Trophoblast cell (in vitro differentiated cells and primary cell): ENCODE measurements around the gene KCNH3.

Experiments used
- DNase-seq, 2 donors: peaks; one replicate each; pipeline ENCODE4 v3.0.0-alpha.2; 2016
- H2AFZ ChIP-seq: 2 replicates; pipeline ENCODE4 v1.6.1; 2013; ENCODE audit warnings: low read length, moderate library complexity, mild to moderate bottlenecking; ENCODE audit not compliant: insufficient read depth, poor library complexity
- H2AK5ac ChIP-seq: 2 replicates; pipeline ENCODE4 v1.6.1; 2013; ENCODE audit warnings: mild to moderate bottlenecking, low read length
- H2BK120ac ChIP-seq: 2 replicates; pipeline ENCODE4 v1.6.1; 2013; ENCODE audit warnings: low read length, mild to moderate bottlenecking, moderate library complexity; ENCODE audit not compliant: insufficient read depth, poor library complexity
- H2BK12ac ChIP-seq: 2 replicates; pipeline ENCODE4 v1.6.1; 2013; ENCODE audit warnings: mild to moderate bottlenecking, low read length, moderate library complexity
- H2BK5ac ChIP-seq: 2 replicates; pipeline ENCODE4 v1.6.1; 2013; ENCODE audit warnings: low read length, low read depth, moderate library complexity, mild to moderate bottlenecking; ENCODE audit not compliant: poor library complexity
- H3K14ac ChIP-seq: 2 replicates; pipeline ENCODE4 v1.6.1; 2013; ENCODE audit warnings: mild to moderate bottlenecking, low read length
- H3K18ac ChIP-seq: 2 replicates; pipeline ENCODE4 v1.6.1; 2013; ENCODE audit warnings: mild to moderate bottlenecking, low read length
- H3K23ac ChIP-seq: 2 replicates; pipeline ENCODE4 v1.6.1; 2013; ENCODE audit warnings: low read length
- H3K27ac ChIP-seq: 2 replicates; pipeline ENCODE4 v1.5.1; 2013; ENCODE audit warnings: low read depth, mild to moderate bottlenecking, inconsistent platforms, low read length, moderate library complexity
- H3K27me3 ChIP-seq: 2 replicates; pipeline ENCODE4 v1.6.1; 2013; ENCODE audit warnings: inconsistent platforms, mild to moderate bottlenecking, low read length, moderate library complexity; ENCODE audit not compliant: insufficient read depth
- H3K36me3 ChIP-seq, 2 experiments: 1 replicate in 1 of 2; 2 replicates in 1 of 2; pipeline ENCODE4 v1.6.1; 2013; ENCODE audit warnings: low read length in 2 of 2, mild to moderate bottlenecking in 2 of 2, moderate library complexity in 1 of 2; ENCODE audit not compliant: insufficient read depth in 2 of 2, control insufficient read depth in 1 of 2
- H3K4ac ChIP-seq: 2 replicates; pipeline ENCODE4 v1.6.1; 2013; ENCODE audit warnings: low read depth, mild to moderate bottlenecking, low read length, moderate library complexity
- H3K4me1 ChIP-seq, 2 experiments: 1 replicate in 1 of 2; 2 replicates in 1 of 2; pipeline ENCODE4 v1.6.1; 2013; ENCODE audit warnings: low read length in 2 of 2, mild to moderate bottlenecking in 2 of 2, moderate library complexity in 1 of 2; ENCODE audit not compliant: insufficient read depth in 2 of 2, control insufficient read depth in 1 of 2
- H3K4me2 ChIP-seq: 2 replicates; pipeline ENCODE4 v1.6.1; 2013; ENCODE audit warnings: inconsistent platforms, mild to moderate bottlenecking, low read length, moderate library complexity
- H3K4me3 ChIP-seq: 2 replicates; pipeline ENCODE4 v1.5.1; 2013; ENCODE audit warnings: mild to moderate bottlenecking, low read depth, low read length, inconsistent platforms
- H3K79me1 ChIP-seq: one replicate; pipeline ENCODE4 v1.6.1; 2013; ENCODE audit warnings: low read length
- H3K79me2 ChIP-seq: 2 replicates; pipeline ENCODE4 v1.6.1; 2013; ENCODE audit warnings: low read length, mild to moderate bottlenecking; ENCODE audit not compliant: control insufficient read depth, insufficient read depth, poor library complexity
- H3K9ac ChIP-seq: 2 replicates; pipeline ENCODE4 v1.6.1; 2013; ENCODE audit warnings: mild to moderate bottlenecking, low read length
- H3K9me3 ChIP-seq: 2 replicates; pipeline ENCODE4 v1.6.1; 2013; ENCODE audit warnings: low read depth, mild to moderate bottlenecking, control low read depth, inconsistent platforms, low read length; ENCODE audit not compliant: insufficient read depth
- H4K12ac ChIP-seq: 2 replicates; pipeline ENCODE4 v1.6.1; 2013; ENCODE audit warnings: low read depth, mild to moderate bottlenecking, low read length, moderate library complexity
- H4K8ac ChIP-seq: 2 replicates; pipeline ENCODE4 v1.6.1; 2013; ENCODE audit warnings: low read depth, mild to moderate bottlenecking, low read length, moderate library complexity
- H4K91ac ChIP-seq: one replicate; pipeline ENCODE4 v1.6.1; 2013; ENCODE audit warnings: low read depth, mild to moderate bottlenecking, low read length, moderate library complexity
- WGBS: extraction: QIAGEN DNeasy Blood & Tissue Kit; methylation state at CpG from one replicate; pipeline ENCODE4 v1.1.7; 2013; ENCODE audit warnings: missing lambda C conversion rate; ENCODE audit not compliant: insufficient read length, insufficient coverage; ENCODE audit errors: extremely low coverage; 5-methylcytosine and 5-hydroxymethylcytosine counted together

The KCNH3 gene

DNA sequence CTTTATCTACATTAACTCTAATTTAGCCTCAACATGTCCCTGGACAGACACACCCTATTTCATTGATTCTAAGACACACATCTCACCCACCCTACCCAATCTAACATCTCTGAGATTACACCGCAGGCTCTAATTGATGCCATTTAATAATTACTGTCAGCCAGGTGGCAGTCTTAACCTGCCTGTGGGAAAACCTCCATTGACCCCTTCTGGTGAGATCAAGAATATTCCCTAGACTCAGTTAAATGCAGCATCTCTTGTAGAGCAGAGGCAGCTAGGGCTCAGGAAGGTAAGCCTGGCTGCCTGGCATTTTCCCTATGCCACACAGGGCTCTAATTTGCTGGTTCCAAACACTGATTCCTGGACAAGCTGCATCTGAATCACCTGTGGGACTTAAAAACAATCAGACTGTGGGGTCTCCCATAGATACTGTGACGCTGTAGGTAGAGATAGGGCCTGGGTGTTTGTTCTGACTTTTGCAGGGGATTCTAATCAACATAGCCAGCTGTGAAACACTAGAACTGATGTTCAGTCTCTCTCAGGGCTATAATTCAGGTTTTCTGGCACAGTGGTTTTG lies 14.8 kb downstream of the KCNH3 start:
- Histone ChIP-seq H4K8ac (no peak overlapping the region), H4K91ac (no peak overlapping the region), H3K36me3 (peaks cover 20 to 25% of the 10 kb centered on the region in 2 experiments), H2BK120ac (no peak overlapping the region), H2AFZ (no peak overlapping the region), H2BK12ac (no peak overlapping the region), H3K4me3 (no peak overlapping the region), H3K4me1 (peaks cover 3 to 8% of the 10 kb centered on the region in 2 experiments), H3K18ac (no peak overlapping the region), H3K14ac (no peak overlapping the region), H3K4ac (no peak overlapping the region), H3K4me2 (no peak overlapping the region), H2BK5ac (no peak overlapping the region), H3K9me3 (peaks cover 4% of the 10 kb centered on the region), H2AK5ac (no peak overlapping the region), H3K79me2 (no peaks in the 10 kb centered on the region), H3K9ac (no peak overlapping the region), H4K12ac (no peak overlapping the region), H3K27ac (no peak overlapping the region), H3K27me3 (peaks cover 10% of the 10 kb centered on the region), H3K79me1 (no peaks in the 10 kb centered on the region), H3K23ac (no peak overlapping the region)
- WGBS: no CpG with 5 or more reads among the region's 2 CpGs
- DNase-seq: peak in 1 of 2 donors; percentile 28

DNA sequence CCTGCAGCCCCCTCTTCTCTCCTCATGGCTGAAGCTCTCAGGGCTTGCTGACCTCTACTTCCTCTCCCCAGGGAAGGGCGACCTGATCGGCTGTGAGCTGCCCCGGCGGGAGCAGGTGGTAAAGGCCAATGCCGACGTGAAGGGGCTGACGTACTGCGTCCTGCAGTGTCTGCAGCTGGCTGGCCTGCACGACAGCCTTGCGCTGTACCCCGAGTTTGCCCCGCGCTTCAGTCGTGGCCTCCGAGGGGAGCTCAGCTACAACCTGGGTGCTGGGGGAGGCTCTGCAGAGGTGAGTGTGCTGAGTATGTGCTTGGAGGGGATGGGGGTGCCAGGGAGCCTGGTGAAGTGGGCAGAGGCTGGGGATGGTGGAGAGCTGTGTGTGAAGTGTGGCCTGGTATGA lies 15.4 kb downstream of the KCNH3 start:
- no peaks in the 10 kb centered on the region for H3K79me1 ChIP-seq

DNA sequence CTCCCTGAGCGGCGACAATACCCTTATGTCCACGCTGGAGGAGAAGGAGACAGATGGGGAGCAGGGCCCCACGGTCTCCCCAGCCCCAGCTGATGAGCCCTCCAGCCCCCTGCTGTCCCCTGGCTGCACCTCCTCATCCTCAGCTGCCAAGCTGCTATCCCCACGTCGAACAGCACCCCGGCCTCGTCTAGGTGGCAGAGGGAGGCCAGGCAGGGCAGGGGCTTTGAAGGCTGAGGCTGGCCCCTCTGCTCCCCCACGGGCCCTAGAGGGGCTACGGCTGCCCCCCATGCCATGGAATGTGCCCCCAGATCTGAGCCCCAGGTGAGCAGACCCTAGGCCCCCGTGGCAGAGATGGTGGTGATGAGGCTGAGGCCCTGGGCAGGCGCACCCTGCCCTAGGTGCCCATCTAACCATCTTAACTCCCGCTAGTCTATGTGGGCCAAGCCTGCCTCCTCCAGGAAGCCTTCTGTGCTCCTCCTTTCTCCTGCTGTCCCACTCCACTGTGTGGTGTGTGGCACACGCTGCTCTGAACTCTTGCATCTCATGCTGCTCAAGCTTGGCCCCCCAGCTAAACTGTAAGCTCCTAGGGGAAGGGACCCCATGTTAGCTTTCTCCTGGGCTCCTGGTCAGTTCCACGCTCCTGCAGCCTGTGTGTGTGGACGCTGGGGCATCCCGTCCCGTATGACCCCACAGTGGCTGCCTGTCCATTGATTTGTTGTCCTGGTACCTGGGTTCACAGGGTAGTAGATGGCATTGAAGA lies 17.0 kb downstream of the KCNH3 start:
- no peak overlapping the region for H2BK120ac ChIP-seq
- no peak for DNase-seq
- H3K4me2 ChIP-seq: no peak overlapping the region
- H2AK5ac ChIP-seq: no peak overlapping the region
- H3K27me3 ChIP-seq: no peaks in the 10 kb centered on the region
- H3K9ac ChIP-seq: no peak overlapping the region
- H3K27ac ChIP-seq: no peak overlapping the region
- H3K18ac ChIP-seq: no peak overlapping the region
- H3K14ac ChIP-seq: no peak overlapping the region
- H4K12ac ChIP-seq: no peak overlapping the region
- no peak overlapping the region for H3K4me3 ChIP-seq
- no CpG with 5 or more reads among the region's 18 CpGs for WGBS
- no peak overlapping the region for H3K23ac ChIP-seq
- H3K79me1 ChIP-seq: no peaks in the 10 kb centered on the region
- H3K9me3 ChIP-seq: peaks cover 2% of the 10 kb centered on the region
- no peaks in the 10 kb centered on the region for H3K4me1 ChIP-seq
- peaks cover 41 to 46% of the 10 kb centered on the region in 2 experiments for H3K36me3 ChIP-seq
- no peaks in the 10 kb centered on the region for H3K79me2 ChIP-seq
- no peak overlapping the region for H4K91ac ChIP-seq
- H2BK12ac ChIP-seq: no peak overlapping the region
- H3K4ac ChIP-seq: no peak overlapping the region
- no peak overlapping the region for H2AFZ ChIP-seq
- H4K8ac ChIP-seq: no peak overlapping the region
- H2BK5ac ChIP-seq: no peak overlapping the region

More for the DNA sequence above, 15.4 kb downstream of the KCNH3 start:
- no CpG with 5 or more reads among the region's 15 CpGs for WGBS
- no peak overlapping the region for H3K23ac ChIP-seq
- H3K9ac ChIP-seq: no peak overlapping the region
- H3K36me3 ChIP-seq: peaks cover 27 to 31% of the 10 kb centered on the region in 2 experiments
- no peak overlapping the region for H3K4me3 ChIP-seq
- no peaks in the 10 kb centered on the region for H3K79me2 ChIP-seq
- H3K9me3 ChIP-seq: peaks cover 4% of the 10 kb centered on the region
- peaks cover 4% of the 10 kb centered on the region for H3K27me3 ChIP-seq
- H4K8ac ChIP-seq: no peak overlapping the region
- no peak overlapping the region for H3K4me2 ChIP-seq
- H3K4ac ChIP-seq: no peak overlapping the region
- H2BK12ac ChIP-seq: no peak overlapping the region
- H2AFZ ChIP-seq: no peak overlapping the region
- no peak overlapping the region for H3K18ac ChIP-seq
- no peak overlapping the region for H2BK120ac ChIP-seq
- no peak overlapping the region for H4K91ac ChIP-seq
- H2AK5ac ChIP-seq: no peak overlapping the region
- no peak overlapping the region for H2BK5ac ChIP-seq
- peaks cover 0 to 2% of the 10 kb centered on the region in 2 experiments for H3K4me1 ChIP-seq
- no peak for DNase-seq
- H3K27ac ChIP-seq: no peak overlapping the region
- no peak overlapping the region for H3K14ac ChIP-seq
- no peak overlapping the region for H4K12ac ChIP-seq

DNA sequence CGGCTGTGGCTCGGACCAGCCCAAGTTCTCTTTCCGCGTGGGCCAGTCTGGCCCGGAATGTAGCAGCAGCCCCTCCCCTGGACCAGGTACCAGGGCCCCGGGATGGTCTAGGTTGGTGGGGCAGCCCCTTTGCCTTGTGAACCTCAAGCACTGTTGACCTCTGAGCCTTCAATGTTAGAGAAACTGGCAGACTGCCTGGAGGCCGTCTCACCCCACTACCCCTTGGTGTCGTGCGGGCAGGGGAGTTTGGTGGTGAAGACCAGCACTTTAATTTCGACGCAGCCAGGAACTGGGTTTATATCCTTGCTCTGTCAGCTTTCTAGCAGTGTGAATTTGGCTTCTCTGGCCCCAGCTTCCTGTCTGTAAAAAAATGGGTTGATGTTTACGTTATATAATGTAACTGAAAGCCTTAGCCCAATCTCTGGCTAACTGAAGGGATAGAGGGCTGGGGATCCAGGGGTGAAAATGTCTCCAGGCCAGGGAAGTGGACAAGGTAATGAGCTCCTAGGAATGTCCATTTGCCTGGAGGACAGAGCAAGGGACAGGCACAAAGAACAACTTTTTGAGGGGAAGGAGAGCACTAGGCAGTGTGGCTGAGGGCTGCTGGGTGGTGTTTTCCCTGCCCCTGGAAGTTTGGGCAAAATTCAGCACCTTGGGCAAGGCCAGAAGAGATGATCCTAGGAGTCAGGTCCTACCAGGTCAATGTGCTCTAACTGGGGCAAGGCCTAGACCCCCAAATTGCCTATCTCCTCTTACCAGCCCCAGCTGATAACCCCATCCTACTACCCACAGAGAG lies 17.8 kb downstream of the KCNH3 start:
- Histone ChIP-seq H3K9ac (no peak overlapping the region), H4K8ac (no peak overlapping the region), H3K27me3 (no peaks in the 10 kb centered on the region), H2AK5ac (no peak overlapping the region), H2BK5ac (no peak overlapping the region), H3K4me2 (no peak overlapping the region), H3K4me1 (no peaks in the 10 kb centered on the region), H2BK12ac (no peak overlapping the region), H3K79me1 (no peaks in the 10 kb centered on the region), H3K27ac (no peak overlapping the region), H4K91ac (no peak overlapping the region), H3K4ac (no peak overlapping the region), H3K14ac (no peak overlapping the region), H3K4me3 (no peak overlapping the region), H3K18ac (no peak overlapping the region), H2AFZ (no peak overlapping the region), H4K12ac (no peak overlapping the region), H3K79me2 (no peaks in the 10 kb centered on the region), H3K9me3 (peaks cover 2% of the 10 kb centered on the region), H2BK120ac (no peak overlapping the region), H3K36me3 (peaks cover 45 to 49% of the 10 kb centered on the region in 2 experiments), H3K23ac (no peak overlapping the region)
- WGBS: no CpG with 5 or more reads among the region's 12 CpGs
- DNase-seq: no peak
